Stimulated activated CD8-positive, alpha-beta memory T cell treated with anti-CD3 and anti-CD28 coated beads, Interleukin-15, amount 100 ng/mL, for 1 hour (primary cell): ENCODE data around the gene RPE.

ENCODE experiments used
- DNase-seq: peaks from one replicate; pipeline ENCODE4 v3.0.0-alpha.2; 2020; ENCODE audit warnings: low read depth

The RPE gene

DNA sequence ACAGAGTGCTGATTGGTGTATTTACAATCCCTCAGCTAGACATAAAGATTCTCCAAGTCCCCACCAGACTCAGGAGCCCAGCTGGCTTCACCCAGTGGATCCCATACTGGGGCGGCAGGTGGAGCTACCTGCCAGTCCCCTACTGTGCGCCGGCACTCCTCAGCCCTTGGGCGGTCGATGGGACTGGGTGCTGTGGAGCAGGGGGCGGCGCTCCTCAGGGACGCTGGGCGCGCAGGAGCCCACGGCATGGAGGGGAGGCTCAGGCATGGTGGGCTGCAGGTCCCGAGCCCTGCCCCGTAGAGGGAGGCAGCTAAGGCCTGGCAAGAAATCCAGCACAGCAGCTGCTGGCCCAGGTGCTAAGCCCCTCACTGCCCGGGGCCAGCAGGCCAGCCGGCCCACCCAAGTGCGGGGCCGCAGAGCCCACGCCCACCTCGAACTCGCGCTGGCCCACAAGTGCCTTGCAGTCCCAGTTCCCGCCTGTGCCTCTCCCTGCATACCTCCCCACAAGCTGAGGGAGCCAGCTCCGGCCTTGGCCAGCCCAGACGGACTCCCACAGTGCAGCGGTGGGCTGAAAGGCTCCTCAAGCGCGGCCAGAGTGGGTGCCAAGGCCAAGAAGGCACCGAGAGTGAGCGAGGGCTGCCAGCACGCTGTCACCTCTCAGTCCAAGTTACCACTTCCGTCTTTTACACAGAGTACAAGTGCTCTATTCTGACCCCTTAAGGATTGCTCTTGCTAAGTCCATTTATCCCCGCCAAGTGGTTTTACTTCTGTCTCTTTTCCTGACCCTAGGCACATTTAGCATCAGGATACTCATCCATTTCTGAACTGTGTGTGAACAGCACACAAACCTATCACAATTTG lies 1.7 kb upstream of the RPE start:
- DNase-seq = no peak

DNA sequence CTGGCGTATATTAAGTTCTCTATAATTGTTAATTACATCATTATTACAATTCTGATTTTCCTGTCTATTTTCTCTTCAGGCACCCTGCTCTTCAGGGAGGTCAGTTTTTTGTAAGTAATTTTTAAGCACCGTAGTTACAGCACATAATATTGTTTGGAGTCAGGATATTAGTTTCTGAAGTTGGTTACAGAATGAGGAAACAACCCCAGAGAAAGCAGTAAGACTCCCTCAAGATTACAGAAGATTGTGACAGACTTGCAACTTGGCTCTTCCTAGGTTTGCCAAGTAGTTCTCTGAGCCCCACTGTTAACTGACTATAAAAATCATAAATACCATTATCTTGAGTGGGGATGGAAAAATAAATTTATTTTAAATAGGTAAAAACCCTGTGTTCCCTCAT lies 921 bp downstream of the RPE start:
- DNase-seq = no peak

DNA sequence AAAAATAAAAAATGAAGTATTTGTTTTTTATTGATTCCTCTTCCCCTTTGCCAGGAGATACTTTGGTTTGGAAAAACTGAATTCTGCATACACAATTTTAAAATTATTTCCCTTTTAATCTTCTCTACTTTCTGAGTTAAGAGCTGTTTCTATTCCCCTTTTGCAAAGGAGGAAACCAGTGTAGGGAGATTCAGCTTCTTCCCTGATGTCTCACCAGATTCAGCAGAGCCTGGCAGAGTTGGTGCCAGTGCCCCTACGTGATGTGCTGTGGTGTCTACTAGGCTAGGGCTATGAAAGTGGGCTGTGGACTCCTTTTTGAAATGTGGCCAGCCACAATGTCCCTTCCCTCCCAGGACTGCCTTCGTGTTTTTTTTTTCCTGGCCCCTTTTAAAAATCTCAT lies 2.4 kb downstream of the RPE start:
- DNase-seq = no peak

DNA sequence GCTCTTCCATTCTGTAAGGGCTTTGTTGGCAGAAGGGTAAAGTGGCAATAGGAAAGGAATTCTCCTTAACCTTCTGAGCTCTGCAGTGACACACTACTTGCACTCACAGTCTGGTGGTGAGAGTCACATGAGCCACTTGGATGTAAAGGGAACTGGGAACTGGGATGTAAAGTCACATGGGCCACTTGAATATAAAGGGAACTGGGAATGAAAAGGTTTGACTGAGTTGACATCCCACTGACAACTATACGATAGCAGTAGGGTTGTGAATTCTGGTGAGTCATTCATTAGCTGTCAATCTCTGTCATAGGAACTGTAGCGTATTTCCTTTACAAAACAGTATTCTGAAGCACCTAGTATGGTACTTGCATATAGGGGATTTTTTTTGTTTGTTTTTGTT lies 5.5 kb downstream of the RPE start:
- DNase-seq = no peak

DNA sequence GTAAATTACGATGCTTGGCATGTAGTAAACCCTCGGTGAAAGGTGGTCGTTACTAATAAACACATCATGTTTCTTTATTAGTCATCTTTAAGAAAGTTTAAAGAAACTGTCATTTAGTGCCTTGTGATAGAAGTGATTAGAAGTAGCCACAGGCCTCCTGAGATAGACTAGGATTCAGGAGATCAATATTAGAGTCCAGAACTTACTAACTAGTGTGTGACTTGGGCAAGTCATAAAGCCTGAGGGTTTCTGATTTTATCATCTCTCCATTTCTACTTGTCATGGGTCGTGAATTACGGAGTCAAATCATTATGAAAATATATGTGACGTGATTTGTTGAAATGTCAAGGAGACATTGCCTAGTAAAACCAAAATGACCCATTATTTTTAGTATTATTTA lies 6.7 kb downstream of the RPE start:
- DNase-seq = no peak

DNA sequence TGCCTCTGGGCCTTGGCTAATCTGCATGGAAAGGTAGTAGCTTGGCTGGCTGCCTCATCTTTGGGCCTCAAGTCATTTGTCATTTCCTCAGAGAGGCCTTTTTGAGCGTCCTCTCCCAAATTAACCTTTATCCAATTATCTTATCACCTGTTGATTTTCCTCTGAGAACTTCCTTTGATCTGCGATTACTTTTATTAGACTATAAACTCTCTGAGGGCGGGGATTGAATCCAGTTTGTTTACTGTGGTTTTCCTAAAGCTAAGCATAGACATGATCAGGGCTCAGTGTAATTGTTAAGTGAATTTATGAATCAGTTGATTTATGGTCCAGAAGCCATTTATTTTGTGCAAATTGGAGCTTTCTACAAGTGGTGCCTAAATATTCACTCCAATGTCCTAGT lies 7.5 kb downstream of the RPE start:
- no peak for DNase-seq

DNA sequence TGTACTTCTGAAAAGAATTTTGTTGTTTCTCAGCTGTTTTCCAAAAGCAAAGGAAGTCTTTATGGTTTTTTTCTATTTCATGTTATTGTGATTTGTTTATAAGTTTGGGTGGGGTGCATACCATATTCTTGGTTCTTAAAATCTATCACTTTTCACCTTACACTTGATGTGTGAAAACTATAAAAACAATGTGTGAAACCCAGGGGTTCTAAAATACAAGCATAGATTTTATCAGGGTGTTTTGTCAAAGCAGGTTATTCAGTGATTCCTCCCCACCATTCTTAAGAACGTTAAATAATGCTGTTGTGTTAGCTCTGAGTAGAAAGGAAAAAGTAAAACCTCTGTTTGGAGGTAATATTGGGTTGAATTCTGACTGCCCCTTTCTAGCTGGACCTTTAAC lies 17.7 kb downstream of the RPE start:
- DNase-seq = no peak

DNA sequence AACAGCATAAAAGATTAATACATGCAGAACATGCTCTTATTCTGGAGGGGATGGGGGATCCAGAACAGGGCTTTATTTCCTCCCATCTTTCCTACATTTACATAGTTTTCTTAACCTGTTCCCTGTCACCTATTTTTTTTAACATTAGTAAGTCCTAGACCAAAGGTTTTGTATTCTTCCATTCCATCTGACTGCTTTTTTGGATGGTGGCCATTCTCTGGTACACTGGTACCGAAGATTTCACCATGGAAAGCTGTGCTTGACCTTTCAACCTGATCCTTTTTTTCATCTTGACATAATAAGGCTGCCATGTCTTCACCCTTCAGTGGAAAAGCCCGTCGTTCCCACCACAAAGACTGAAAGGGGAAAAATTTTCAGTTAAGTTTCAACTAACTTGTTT lies 20.4 kb downstream of the RPE start:
- no peak for DNase-seq

DNA sequence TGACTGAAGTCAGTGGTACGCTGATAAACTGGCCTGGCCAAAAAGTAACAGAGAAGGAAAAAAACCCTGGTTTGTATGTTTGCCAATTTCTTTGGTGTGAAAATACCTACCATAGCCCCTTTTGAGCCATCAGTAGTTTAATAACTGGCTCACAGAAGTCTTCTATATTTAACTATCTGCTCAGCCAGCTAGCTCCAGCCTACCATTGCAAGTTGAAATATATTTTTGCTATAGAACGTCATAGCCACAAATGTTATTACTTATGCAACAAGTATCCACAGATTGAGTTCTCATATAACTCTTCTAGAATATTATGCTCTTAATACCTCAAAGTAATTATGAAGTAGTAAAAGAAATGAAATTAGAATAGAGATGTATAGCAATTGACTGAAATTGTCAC lies 25.2 kb downstream of the RPE start:
- no peak for DNase-seq

DNA sequence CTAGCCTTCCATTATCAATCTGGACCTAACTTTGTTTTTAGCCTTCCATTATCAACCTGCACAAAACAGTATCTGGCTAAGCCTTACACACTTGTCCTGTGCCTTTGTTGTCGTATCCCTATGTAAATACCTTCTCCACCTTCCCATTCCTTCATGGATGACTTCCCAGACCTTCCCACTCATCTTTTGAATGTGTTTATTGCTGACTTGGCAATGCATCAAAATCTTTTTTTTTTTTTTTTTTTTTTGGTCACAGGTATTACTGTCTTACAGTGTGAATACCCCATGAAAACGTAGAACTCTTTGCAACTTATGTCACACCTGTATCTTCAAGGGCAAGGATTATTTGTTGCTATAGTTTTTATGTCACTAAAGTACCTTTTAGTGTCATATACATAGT lies 25.7 kb downstream of the RPE start:
- DNase-seq = no peak

DNA sequence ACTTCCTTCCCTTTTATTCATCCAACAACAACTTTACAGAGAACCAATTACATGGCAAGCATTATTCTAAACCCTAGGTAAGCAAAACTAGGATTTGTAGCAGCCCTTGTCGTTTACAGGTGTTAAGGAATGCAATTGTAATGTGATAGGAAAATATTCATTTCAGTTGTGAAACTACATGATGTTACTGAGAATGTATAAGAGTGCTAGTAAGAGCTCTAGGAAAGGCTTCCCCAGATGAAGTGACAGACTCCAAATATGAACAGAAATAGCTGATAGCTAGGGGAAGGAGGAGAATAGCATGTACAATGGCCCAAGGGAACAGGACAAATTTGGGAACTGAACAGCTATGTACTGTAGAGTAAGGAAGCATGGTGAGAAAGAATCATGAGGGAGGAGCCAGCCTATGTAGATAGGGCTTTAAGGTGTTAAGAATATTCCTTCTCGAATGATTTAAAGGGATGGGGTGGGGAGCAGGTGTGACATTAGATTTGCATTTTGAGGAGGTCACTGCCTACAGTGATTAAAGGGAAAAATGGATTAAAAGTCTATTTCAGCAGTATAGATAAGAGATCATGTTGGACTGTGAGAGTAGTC lies 31.7 kb downstream of the RPE start:
- DNase-seq = no peak

DNA sequence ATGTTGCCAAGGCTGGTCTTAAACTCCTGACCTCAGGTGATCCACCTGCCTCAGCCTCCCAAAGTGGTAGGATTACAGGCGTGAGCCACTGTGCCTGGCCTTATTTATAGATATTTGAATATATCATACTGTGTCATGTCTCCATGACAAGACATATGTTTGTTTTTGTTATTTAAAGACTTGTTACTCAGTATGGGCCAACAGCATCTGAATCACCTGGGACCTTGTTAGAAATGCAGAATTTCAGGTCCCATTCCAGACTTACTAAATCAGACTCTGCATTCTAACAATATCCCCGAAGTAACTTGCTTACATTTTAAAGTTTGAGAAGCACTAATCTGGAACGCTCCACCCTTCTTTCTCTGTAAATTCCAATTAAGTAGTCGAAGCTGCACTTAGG lies 33.2 kb downstream of the RPE start:
- no peak for DNase-seq

DNA sequence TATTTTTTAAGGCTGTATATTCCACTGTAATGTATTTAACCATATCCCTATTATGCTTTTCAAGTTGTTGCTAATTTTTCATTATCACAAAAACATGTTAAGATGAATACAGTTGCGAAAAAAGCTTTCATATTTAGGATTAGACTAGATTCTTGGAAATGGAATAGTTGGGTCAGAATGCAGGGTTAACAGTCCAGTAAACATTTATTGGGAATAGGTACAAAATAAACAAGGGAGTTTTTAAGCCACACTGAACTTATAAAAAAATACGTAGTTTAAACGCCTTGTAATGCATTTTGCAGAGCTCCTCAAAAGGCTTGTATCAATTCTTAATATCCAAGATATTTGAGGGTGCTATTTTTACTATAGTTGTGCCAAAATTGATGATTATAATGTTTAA lies 35.6 kb downstream of the RPE start:
- no peak for DNase-seq

DNA sequence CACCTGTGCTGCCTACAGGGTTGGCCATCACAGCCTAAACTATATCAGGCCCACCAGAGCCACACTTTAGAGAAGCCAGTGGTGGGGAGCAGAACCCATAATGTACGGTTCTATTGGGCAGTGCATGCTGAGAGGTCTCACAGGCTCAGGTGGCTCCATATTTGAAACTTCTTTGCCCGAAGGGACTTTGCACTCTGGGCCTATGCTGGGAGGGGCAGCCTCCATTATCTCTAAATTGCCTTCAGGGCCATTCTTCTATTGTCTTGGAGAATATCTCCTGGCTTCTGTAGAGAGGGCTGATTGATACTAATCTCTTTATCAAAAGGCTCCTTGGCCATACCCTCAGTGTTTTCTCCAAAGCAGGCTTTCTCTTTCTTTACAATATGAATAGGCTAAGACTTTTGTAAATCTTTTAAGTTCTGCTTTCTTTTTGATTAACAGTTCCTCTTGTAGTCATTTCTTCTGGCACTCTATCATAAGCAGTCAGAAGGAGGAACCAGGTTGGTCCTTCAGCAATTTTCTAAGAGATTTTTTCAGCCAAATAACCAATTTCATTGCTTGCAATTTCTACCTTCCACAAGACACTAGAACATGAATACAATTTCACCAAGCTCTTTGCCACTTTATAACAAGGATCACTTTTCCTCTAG lies 44.5 kb downstream of the RPE start:
- no peak for DNase-seq

DNA sequence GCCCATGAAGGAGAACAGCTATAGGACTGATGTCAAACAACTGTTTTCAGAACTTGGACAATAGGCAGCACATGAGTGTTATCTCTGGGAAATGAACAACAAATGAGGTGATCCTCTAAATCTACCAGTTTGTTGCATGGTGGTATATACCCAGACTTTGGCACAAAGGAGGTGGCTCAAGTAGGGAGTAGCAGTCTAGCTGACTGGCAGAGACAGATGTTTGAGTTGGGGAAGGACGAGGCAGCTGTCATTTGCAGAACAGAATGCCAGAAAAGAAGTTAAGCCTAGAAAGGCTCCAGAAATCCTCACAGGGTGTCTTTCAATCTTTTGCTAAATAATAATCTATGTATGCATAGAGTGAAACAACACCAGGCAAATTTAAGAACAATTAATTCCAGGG lies 47.4 kb downstream of the RPE start:
- DNase-seq = no peak

DNA sequence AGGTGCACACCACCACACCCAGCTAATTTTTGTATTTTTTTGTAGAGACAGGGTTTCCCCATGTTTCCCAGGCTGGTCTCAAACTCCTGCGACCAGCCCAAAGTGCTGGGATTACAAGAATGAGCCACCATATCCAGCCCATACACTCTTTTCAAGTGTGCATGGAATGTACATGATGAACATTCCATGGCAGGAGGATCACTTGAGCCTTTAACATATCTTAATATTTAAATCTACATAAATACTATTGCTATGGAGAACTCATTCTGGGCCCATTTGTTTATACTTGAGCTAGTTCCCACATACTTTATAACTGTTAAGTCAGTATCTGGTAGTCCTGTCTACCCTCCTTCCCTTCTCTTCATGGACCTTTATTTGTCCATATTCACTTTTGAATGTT lies 48.4 kb downstream of the RPE start:
- DNase-seq = no peak

DNA sequence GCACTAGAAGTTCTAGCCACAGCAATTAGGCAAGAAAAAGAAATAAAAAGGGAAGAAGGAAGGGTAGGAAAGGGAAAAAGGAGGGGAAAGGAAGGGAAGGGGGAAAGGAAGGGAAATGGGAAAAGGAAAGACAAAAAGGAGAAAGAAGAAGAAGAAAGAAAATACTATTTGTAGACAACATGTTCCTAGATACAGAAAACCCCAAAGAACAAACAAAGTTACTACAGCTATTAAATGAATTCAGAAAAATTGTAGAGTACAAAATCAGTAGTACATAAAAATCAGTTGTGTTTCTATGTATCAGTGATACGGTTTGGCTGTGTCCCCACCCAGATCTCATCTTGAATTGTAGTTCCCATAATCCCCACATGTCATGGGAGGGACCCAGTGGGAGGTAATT lies 52.3 kb downstream of the RPE start:
- DNase-seq = no peak

DNA sequence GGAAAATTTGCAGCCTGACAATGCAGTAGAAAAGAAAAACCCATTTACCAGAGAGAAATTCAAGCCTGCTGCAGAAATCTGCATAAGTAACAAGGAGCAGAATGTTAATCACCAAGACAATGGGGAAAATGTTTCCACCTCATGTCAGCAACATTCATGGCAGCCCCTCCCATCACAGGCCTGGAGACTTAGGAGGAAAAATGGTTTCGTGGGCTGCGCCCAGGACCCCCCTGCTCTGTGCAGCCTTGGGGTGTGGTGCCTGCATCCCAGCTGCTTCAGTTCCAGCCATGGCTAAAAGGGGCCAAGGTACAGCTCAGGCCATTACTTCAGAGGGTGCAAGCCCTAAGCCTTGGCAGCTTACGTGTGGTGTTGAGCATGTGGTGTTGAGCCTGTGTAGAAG lies 53.4 kb downstream of the RPE start:
- no peak for DNase-seq

DNA sequence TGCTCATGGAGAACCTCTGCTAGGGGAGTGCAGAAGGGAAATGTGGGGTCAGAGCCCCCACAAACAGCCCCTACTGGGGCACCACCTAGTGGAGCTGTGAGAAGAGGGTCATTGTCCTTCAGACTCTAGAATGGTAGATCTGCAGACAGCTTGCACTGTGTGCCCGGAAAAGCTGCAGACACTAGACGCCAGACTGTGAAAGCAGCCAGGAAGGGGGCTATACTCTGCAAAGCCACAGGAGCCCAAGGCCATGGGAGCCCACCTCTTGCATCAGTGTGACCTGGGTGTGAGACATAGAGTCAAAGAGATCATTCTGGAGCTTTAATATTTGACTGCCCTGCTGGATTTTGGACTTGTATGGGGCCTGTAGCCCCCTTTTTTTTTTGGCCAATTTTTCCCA lies 60.9 kb downstream of the RPE start:
- DNase-seq = no peak
